Activated CD8-positive, alpha-beta T cell treated with anti-CD3 and anti-CD28 coated beads for 36 hours (primary cell): ENCODE measurements around the gene FXYD5. TPM values are rescaled to one million over a fixed set of nuclear protein-coding genes. Genes with fewer than 3 reads are reported as not detected.

Source experiments
- ATAC-seq: fragments of 200-7000 bp; cut with Tn5 transposase; one replicate; pipeline ENCODE4 v1.10.0; 2021; ENCODE audit warnings: mild to moderate bottlenecking, moderate library complexity
- CTCF ChIA-PET: fragments of 350-600 bp; sonication (Branson Sonifier 250); formaldehyde crosslinking; loops from one replicate; lab custom pipeline; 2021; ENCODE audit warnings: antibody characterized with exemption; lab: Charles Lee
- POLR2A ChIA-PET: fragments of 350-600 bp; sonication (Branson Sonifier 250); formaldehyde crosslinking; loops from one replicate; lab custom pipeline; 2021; ENCODE audit warnings: antibody characterized with exemption; lab: Charles Lee
- DNase-seq: peaks from one replicate; pipeline ENCODE4 v3.0.0-alpha.2; 2020
- H3K27ac Mint-ChIP-seq: one replicate; pipeline ENCODE4 v1.8.0; 2021; ENCODE audit warnings: mild to moderate bottlenecking, mixed read lengths
- H3K27me3 Mint-ChIP-seq: one replicate; pipeline ENCODE4 v1.8.0; 2021; ENCODE audit warnings: mixed read lengths
- H3K36me3 Mint-ChIP-seq: one replicate; pipeline ENCODE4 v1.8.0; 2021; ENCODE audit warnings: low read depth, mixed read lengths
- H3K4me1 Mint-ChIP-seq: one replicate; pipeline ENCODE4 v1.8.0; 2021; ENCODE audit warnings: low read depth, mixed read lengths
- H3K4me3 Mint-ChIP-seq: one replicate; pipeline ENCODE4 v1.8.0; 2021; ENCODE audit warnings: mild to moderate bottlenecking, moderate library complexity, mixed read lengths
- H3K9me3 Mint-ChIP-seq: one replicate; pipeline ENCODE4 v1.8.0; 2021; ENCODE audit warnings: mixed read lengths
- CTCF ChIP-seq: fragments of 200-600 bp; IDR thresholded peaks from one replicate; pipeline ENCODE4 v1.8.0; 2022; ENCODE audit warnings: antibody characterized with exemption, mild to moderate bottlenecking
- intact Hi-C: fragments of 100-400 bp; cut with micrococcal nuclease; formaldehyde crosslinking; loops from one replicate; pipeline ENCODE4 v1.10.0; 2022
- total RNA-seq, 2 experiments: library from RNA; stranded (reverse); gene quantifications; one replicate each; pipeline ENCODE4 v1.2.3, GENCODE V29; 2021

FXYD5 gene
- total RNA-seq, 2 experiments from 2014 or later, result 225 to 241 TPM

- no peak for DNase-seq
- CTCF ChIA-PET, result interaction anchor here (1.0 to 1.4 kb wide), 3 partner anchors 9 to 41 kb away, joined by 3 to 4 read pairs (median 4); no protein-coding TSS in a partner anchor
- ATAC-seq, result no peak
- Mint-ChIP-seq H3K4me3 (no peak overlapping the region), H3K9me3 (no peaks in the 10 kb centered on the region), H3K27me3 (no peaks in the 10 kb centered on the region), H3K36me3 (peaks cover 2% of the 10 kb centered on the region), H3K27ac (no peak overlapping the region), H3K4me1 (peaks cover 39% of the 10 kb centered on the region)
- TF ChIP-seq CTCF, result no peak
- POLR2A ChIA-PET, result interaction anchor here (0.7 to 1.2 kb wide), 5 partner anchors 8 to 48 kb away, joined by 3 to 4 read pairs (median 3); no protein-coding TSS in a partner anchor
- intact Hi-C loops, result no loop called here
These were observed 44.9 kb downstream of the FXYD5 start for GRCh38 chr19:35199481-35199880.

GRCh38 chr19:35202722-35203688, 48.5 kb downstream of the FXYD5 start:
- H3K4me1 Mint-ChIP-seq, result peaks cover 68% of the 10 kb centered on the region
- no peak for TF ChIP-seq CTCF
- DNase-seq (no peak), ATAC-seq (no peak)
- intact Hi-C loops, result no loop called here
- peak overlapping the region; percentile 91 for H3K27ac Mint-ChIP-seq
- no peak overlapping the region for H3K4me3 Mint-ChIP-seq
- ChIA-PET CTCF (interaction anchor here (1.0 to 2.3 kb wide), 5 partner anchors 9 to 158 kb away, joined by 3 to 8 read pairs (median 4); no protein-coding TSS in a partner anchor), POLR2A (interaction anchor here (0.7 to 1.3 kb wide), 10 partner anchors 9 to 45 kb away, joined by 3 to 8 read pairs (median 3); no protein-coding TSS in a partner anchor)
- peaks cover 4% of the 10 kb centered on the region for H3K36me3 Mint-ChIP-seq
- no peaks in the 10 kb centered on the region for H3K27me3 Mint-ChIP-seq
- peaks cover 5% of the 10 kb centered on the region for H3K9me3 Mint-ChIP-seq

- Mint-ChIP-seq H3K4me1 (peaks cover 78% of the 10 kb centered on the region), H3K27ac (peak overlapping the region; percentile 94), H3K36me3 (peaks cover 9% of the 10 kb centered on the region), H3K27me3 (no peaks in the 10 kb centered on the region), H3K9me3 (peaks cover 5% of the 10 kb centered on the region), H3K4me3 (peak overlapping the region; percentile 3)
- no peak for TF ChIP-seq CTCF
- DNase-seq (peak; percentile 62), ATAC-seq (peak; percentile 52)
- ChIA-PET POLR2A (interaction anchor here (0.8 to 2.5 kb wide), 4 partner anchors 9 to 51 kb away, joined by 3 to 11 read pairs (median 4); partner anchors contain the start of gene FXYD5), CTCF (interaction anchor here (1.1 to 2.9 kb wide), 2 partner anchors 51 to 64 kb away, joined by 4 to 9 read pairs; partner anchors contain the start of gene FXYD5)
- intact Hi-C loops, result no loop called here
These were observed 50.5 kb downstream of the FXYD5 start for GRCh38 chr19:35204799-35205732.

- H3K9me3 Mint-ChIP-seq, result peaks cover 5% of the 10 kb centered on the region
- ATAC-seq (no peak), DNase-seq (no peak)
- H3K27me3 Mint-ChIP-seq, result no peaks in the 10 kb centered on the region
- no peak for TF ChIP-seq CTCF
- intact Hi-C loops, result no loop called here
- peaks cover 9% of the 10 kb centered on the region for H3K36me3 Mint-ChIP-seq
- ChIA-PET CTCF (interaction anchor here (0.9 to 2.9 kb wide), 3 partner anchors 45 to 64 kb away, joined by 3 to 9 read pairs (median 4); partner anchors contain the start of gene FXYD5), POLR2A (interaction anchor here (0.7 to 2.5 kb wide), 8 partner anchors 9 to 90 kb away, joined by 3 to 11 read pairs (median 3); partner anchors contain the start of gene FXYD5)
- H3K4me1 Mint-ChIP-seq, result peaks cover 78% of the 10 kb centered on the region
- H3K27ac Mint-ChIP-seq, result peak overlapping the region; percentile 94
- H3K4me3 Mint-ChIP-seq, result peak overlapping the region; percentile 17
These were observed 51.3 kb downstream of the FXYD5 start for GRCh38 chr19:35205733-35206323.
